A673 (cell line): ENCODE results near the gene TSPEAR. TPM values are rescaled to one million over a fixed set of nuclear protein-coding genes. Genes with fewer than 3 reads are reported as not detected.
"Not testable (repeated sequence)": the region's sequence is repeated elsewhere in the genome, so short reads cannot be mapped to it uniquely, and the experiment has no call there.

Experiments
- BruUV-seq: library from RNA; stranded (reverse); fragments of 400-500 nt; replicated peaks from 2 replicates; lab custom pipeline; 2021; lab: Mats Ljungman, UMichigan
- CTCF ChIA-PET: fragments of 300-600 bp; sonication (Branson Sonifier 250); formaldehyde crosslinking; loops from one replicate; lab custom pipeline; 2022; ENCODE audit warnings: antibody characterized with exemption; lab: Charles Lee
- POLR2A ChIA-PET: fragments of 300-600 bp; sonication (Branson Sonifier 250); formaldehyde crosslinking; loops from one replicate; lab custom pipeline; 2022; ENCODE audit warnings: antibody characterized with exemption; ENCODE audit not compliant: low non-redundant PET; lab: Charles Lee
- DNase-seq: peaks from one replicate; pipeline ENCODE4 v3.0.0-alpha.2; 2015; ENCODE audit warnings: low spot score
- H3K27ac ChIP-seq: fragments of 200-600 bp; sonication (generic); 2 replicates; pipeline ENCODE4 v1.5.1; 2016; ENCODE audit warnings: mixed run types, low read depth, mild to moderate bottlenecking, mixed read lengths, antibody characterized with exemption, low read length; ENCODE audit not compliant: poor library complexity, severe bottlenecking
- H3K27me3 ChIP-seq: fragments of 200-600 bp; sonication (generic); replicated peaks from 2 replicates; pipeline ENCODE4 v1.6.1; 2017; ENCODE audit warnings: mixed run types, low read depth, mild to moderate bottlenecking, mixed read lengths, antibody characterized with exemption, low read length; ENCODE audit not compliant: insufficient read depth, poor library complexity
- H3K36me3 ChIP-seq: fragments of 200-600 bp; sonication (generic); 2 replicates; pipeline ENCODE4 v1.6.1; 2016; ENCODE audit warnings: mixed run types, mild to moderate bottlenecking, mixed read lengths, antibody characterized with exemption, low read length; ENCODE audit not compliant: insufficient read depth, poor library complexity, severe bottlenecking
- H3K4me1 ChIP-seq: fragments of 200-600 bp; sonication (generic); 2 replicates; pipeline ENCODE4 v1.6.1; 2017; ENCODE audit warnings: mixed run types, mild to moderate bottlenecking, mixed read lengths, antibody characterized with exemption, low read length; ENCODE audit not compliant: insufficient read depth, poor library complexity, severe bottlenecking
- H3K4me3 ChIP-seq: fragments of 200-600 bp; sonication (generic); 2 replicates; pipeline ENCODE4 v1.5.1; 2016; ENCODE audit warnings: low read depth, mixed run types, mild to moderate bottlenecking, mixed read lengths, low read length; ENCODE audit not compliant: poor library complexity, severe bottlenecking
- H3K9me3 ChIP-seq: fragments of 200-600 bp; sonication (generic); 2 replicates; pipeline ENCODE4 v1.6.1; 2016; ENCODE audit warnings: mixed run types, low read depth, mild to moderate bottlenecking, mixed read lengths, antibody characterized with exemption, low read length; ENCODE audit not compliant: poor library complexity, severe bottlenecking
- CTCF ChIP-seq: fragments of 300-800, 200-600 bp; sonication (generic); conservative IDR thresholded peaks from 2 replicates; pipeline ENCODE4 v1.5.1; 2017; ENCODE audit warnings: low read depth, mild to moderate bottlenecking, antibody characterized with exemption, low read length, moderate library complexity, mixed read lengths
- EZH2 ChIP-seq: fragments of 200-600 bp; sonication (generic); IDR thresholded peaks from 2 replicates; pipeline ENCODE4 v1.6.1; 2017; ENCODE audit warnings: borderline replicate concordance, low read depth, mild to moderate bottlenecking, mixed read lengths, antibody characterized with exemption, low read length; ENCODE audit not compliant: poor library complexity, severe bottlenecking
- intact Hi-C: fragments of 100-400 bp; cut with micrococcal nuclease; formaldehyde crosslinking; loops from one replicate; pipeline ENCODE4 v1.10.0; 2022; ENCODE audit not compliant: unreplicated experiment
- total RNA-seq: library from RNA; stranded (reverse); gene quantifications from 2 replicates; pipeline ENCODE4 v1.2.3, GENCODE V29; 2021

TSPEAR gene
- total RNA-seq, 1 experiment from 2014 or later, result 8.3 TPM

GRCh38 chr21:44506279-44507255 is 204.8 kb downstream of the TSPEAR start:
- Histone ChIP-seq H3K4me1 (no peaks in the 10 kb centered on the region), H3K4me3 (no peak overlapping the region), H3K36me3 (no peaks in the 10 kb centered on the region), H3K27me3 (no peaks in the 10 kb centered on the region), H3K27ac (no peak overlapping the region), H3K9me3 (no peaks in the 10 kb centered on the region)
- no peak for DNase-seq
- no TSS peak for BruUV-seq
- ChIA-PET POLR2A (no interaction called here), CTCF (interaction anchor here (0.9 kb wide), 1 partner anchor 286 kb away, joined by 5 read pairs; no protein-coding TSS in a partner anchor)
- TF ChIP-seq CTCF, result no peak
- TF ChIP-seq EZH2, result no peak
- intact Hi-C loops, result no loop called here

- no peak overlapping the region for H3K4me3 ChIP-seq
- no peak for DNase-seq
- intact Hi-C loops, result no loop called here
- H3K36me3 ChIP-seq, result no peaks in the 10 kb centered on the region
- no peaks in the 10 kb centered on the region for H3K27me3 ChIP-seq
- no peaks in the 10 kb centered on the region for H3K9me3 ChIP-seq
- BruUV-seq, result no TSS peak
- ChIA-PET CTCF (interaction anchor here (0.9 kb wide), 1 partner anchor 287 kb away, joined by 5 read pairs; no protein-coding TSS in a partner anchor), POLR2A (no interaction called here)
- no peaks in the 10 kb centered on the region for H3K4me1 ChIP-seq
- TF ChIP-seq CTCF, result no peak
- TF ChIP-seq EZH2, result no peak
- H3K27ac ChIP-seq, result no peak overlapping the region
These were observed 205.6 kb downstream of the TSPEAR start for GRCh38 chr21:44505673-44506278.

- CTCF ChIA-PET, result interaction anchor here (0.6 kb wide), 1 partner anchor 248 kb away, joined by 4 read pairs; no protein-coding TSS in a partner anchor
- POLR2A ChIA-PET, result no interaction called here
- H3K4me3 ChIP-seq, result no peak overlapping the region
- no peaks in the 10 kb centered on the region for H3K27me3 ChIP-seq
- TF ChIP-seq EZH2 (no peak), CTCF (no peak)
- H3K36me3 ChIP-seq, result no peaks in the 10 kb centered on the region
- intact Hi-C loops, result no loop called here
- no peaks in the 10 kb centered on the region for H3K9me3 ChIP-seq
- DNase-seq, result no peak
- no TSS peak for BruUV-seq
- H3K4me1 ChIP-seq, result no peaks in the 10 kb centered on the region
- no peak overlapping the region for H3K27ac ChIP-seq
These were observed 207.4 kb downstream of the TSPEAR start for GRCh38 chr21:44503901-44504399.

- H3K4me1 ChIP-seq, H3K36me3 ChIP-seq, H3K9me3 ChIP-seq, H3K27ac ChIP-seq, H3K27me3 ChIP-seq, intact Hi-C loops, DNase-seq, CTCF ChIA-PET, BruUV-seq, POLR2A ChIA-PET, H3K4me3 ChIP-seq: not testable (repeated sequence)
These were observed 208.1 kb downstream of the TSPEAR start for GRCh38 chr21:44503006-44503889.
